NCI-H2227 (cell line): ENCODE results near the gene ANKRD11.

Source experiments
- DNase-seq: peaks from one replicate; lab custom pipeline; 2025; ENCODE audit not compliant: unreplicated experiment; lab: John Stamatoyannopoulos, UW

ANKRD11 gene

DNA sequence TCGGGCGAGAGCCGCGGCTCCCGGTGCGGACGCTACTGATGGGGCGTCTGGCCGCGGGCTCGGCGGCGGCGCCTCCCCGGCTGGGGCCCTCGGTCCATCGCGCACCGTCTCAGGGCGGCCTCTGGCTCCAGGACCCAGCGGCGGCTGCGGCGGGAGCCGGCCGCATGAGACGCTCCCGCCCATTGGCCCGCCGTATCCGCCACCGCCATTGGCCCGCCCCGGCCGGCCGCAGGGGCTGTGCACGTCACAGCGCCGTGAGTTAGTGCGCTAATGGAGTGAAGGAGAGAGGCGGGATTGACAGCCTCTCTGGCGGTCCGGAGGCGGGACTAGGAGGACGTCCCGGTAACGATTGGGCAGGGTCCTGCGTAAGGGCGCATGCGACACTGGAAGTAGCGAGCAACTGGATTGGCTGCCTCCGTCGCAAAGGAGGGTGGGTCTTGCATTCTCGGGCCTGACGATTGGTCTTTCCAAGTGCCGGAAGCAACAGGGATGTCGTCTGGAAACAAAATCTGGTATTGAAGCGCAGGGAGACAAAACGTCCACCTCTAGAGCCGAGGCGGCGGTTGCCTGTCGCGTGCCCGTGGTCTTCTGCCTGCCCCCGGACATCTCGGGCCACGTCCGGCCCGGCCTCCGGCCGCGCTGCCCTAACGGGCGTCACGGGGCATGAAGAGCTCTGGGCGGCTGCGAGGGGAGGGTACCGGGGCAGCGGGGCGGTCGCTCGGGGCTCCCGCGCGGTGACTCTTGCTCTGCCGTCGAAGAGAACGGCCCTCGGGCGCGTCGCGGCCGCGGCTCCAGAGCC is at the start of gene ANKRD11:
ANKRD11 (minus strand) TSS at position 123 of the 799 bp plus-strand sequence. CDS start 173,542 bp downstream, outside the sequence.
- DNase-seq = peak; percentile 97

DNA sequence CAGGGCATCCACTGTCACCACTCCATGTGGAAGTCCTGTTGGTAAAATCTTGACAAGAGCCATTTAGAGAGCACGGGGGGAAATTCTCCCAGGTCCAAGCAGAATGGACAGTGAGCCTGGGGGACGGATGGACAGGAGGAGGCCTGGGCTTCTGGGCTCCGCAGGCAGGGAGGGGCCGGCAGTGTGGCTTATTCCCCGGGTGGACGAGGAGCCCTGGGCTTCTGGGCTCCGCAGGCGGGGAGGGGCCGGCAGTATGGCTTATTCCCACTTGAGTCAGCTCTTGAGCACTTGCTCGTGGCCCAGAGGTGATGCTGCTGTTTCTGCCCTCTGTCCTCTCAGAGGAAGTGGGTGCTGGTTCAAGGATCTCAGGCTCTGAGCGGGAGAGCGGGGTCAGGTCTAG is 47.9 kb upstream of the ANKRD11 start:
- no peak for DNase-seq

DNA sequence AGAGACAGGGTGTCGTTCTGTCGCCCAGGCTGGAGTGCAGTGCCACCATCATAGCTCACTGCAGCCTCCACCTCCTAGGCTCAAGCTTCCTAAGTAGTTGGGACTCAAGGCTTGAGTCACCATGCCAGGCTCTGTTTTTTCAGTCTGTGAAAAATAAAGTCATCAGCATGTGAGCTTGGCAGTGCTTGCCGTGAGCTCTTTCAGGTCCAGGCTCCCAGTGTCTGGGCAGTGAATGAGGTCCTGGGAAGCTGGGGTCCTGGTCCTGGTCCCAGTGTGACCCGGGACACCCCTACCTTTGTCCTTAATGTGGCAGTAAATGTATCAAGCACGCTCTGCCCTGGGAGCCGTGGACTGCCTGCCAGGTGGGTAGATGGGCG is 47.2 kb upstream of the ANKRD11 start:
- DNase-seq = no peak

DNA sequence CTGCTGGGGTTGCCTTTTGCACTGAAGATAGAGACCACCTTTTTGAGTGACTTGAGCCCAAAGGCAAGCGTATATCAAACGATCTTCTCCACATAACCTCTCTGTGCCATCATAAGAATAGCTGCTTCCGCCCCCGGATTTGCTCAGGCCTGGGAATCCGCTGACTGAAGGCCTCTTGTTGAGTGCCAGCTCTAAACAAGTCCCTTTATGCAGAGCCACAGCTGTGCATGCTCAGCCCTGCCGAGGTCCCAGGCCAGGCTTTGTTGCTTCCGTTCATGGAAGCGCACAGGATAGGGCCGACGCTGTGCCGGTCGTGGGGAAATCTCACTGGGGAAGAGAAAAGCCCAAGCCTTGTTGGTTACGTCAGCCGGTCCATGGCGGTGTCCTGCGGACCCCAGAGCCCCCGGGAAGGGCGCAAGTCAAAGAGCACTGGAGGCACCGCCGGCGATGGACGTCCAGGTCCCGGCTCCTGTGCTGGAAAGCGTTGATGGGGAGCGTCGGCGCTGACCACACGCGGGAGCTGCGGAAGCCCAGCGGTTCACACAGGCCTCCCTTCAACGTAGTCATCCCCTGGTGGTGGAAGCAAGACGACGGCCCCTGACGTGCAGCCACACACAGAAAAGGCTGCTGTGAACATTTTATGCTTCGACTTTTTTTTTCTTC is 46.7 kb upstream of the ANKRD11 start:
- DNase-seq = no peak

DNA sequence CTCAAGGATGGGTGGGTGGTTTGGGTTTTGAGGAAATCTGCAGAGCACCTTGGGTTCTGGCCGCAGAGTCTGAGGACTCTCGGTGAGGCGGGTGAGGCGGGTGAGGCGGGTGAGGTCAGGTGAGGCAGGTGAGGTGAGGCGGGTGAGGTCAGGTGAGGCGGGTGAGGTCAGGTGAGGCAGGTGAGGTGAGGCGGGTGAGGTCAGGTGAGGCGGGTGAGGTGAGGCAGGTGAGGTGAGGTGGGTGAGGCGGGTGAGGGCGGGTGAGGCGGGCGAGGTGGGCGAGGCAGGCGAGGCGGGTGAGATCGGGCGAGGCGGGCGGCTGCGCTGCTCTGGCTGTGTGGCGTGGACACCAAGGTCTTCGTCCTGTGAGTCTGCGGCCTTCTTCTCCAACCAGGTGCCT is 46.0 kb upstream of the ANKRD11 start:
- no peak for DNase-seq

DNA sequence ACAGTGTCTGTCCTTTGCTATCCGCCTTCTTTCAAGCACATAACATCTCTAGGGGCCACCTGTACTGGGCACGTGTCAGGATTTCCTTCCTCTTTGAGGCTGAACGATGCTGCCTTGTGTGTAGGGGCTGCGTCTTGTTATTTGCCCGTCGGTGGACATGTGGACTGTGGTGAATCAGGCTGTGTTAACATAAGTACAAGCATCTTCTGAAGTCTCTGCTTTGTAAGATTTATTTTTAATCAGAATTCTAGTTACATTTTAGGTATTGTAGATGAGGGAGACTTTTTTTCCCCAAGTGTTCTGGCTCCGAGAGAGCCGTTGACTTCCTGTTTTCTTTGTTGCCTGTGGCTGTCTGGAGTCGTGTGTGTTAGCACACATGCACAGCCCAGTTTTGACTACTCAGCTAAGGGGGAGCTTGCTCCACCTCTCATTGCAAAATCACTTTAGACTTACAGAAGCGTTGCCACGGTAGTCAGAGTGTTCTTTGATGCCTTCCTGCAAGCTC is 43.9 kb upstream of the ANKRD11 start:
- no peak for DNase-seq

DNA sequence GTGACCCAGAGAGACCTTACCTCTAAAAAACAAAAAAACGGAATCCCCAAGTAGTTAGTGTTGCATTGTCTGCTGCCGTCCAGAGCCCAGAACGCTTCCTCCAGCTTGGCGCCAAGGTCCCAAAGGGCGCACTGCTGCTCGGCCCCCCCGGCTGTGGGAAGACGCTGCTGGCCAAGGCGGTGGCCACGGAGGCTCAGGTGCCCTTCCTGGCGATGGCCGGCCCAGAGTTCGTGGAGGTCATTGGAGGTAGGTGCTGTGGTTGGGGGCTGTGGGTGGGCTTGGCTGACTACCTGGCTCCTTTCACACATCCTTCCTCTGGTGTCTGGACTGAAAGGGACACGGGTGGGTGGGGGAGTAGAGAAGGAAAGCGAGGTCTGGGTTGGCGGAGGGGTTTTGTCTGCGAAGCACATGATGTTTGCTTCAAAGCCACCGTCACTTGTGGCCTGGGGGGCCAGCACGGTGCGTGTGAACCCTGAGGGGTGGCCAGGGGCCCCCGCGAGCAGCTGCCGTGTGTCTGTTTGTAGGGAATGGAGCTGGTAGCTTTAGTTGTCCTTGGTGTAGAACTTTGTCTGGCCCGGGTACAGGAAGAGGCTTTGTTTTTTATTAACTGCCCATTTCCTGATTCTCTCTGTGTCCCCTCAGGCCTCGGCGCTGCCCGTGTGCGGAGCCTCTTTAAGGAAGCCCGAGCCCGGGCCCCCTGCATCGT is 41.6 kb upstream of the ANKRD11 start:
- no peak for DNase-seq

DNA sequence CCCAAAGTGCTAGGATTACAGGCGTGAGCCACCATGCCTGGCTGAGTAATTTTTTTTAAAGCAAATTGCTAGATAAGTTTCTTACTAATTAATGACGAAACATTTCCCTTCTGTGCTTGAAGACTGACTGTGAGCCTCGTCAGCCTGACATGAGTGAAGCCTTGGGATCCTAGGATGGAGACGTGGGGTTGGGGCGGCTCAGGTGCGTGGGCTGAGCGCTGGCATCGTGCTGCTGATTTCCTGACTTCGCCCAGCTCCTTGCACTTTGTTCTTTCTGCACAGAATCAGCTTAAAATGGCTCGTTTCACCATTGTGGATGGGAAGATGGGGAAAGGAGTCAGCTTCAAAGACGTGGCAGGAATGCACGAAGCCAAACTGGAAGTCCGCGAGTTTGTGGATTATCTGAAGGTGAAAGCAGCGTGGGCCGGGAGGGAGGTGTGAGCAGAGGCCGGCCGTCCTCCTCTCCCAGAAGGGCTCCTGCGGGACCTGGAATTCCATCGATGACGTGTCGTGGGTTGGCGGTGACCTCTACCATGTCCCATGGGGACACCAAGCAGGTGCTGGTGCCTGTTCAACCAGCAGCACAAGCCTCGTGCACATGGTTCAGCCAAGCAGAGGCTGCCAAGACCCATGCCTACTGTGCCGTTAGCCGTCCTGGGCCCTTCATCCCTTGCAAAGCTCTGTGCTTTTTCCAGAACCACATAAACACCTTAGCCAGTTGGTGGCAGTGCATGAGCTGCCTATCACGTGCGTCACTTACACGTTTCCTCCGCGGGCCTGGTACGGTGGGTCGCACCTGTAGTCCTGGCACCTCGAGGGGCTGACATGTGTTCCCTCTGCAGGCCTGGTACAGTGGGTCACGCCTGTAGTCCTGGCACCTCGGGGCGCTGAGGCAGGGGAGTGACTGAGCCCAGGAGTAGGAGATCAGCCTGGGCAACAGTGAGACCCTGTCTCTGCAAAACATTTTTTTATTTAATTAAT is 40.3 kb upstream of the ANKRD11 start:
- no peak for DNase-seq

DNA sequence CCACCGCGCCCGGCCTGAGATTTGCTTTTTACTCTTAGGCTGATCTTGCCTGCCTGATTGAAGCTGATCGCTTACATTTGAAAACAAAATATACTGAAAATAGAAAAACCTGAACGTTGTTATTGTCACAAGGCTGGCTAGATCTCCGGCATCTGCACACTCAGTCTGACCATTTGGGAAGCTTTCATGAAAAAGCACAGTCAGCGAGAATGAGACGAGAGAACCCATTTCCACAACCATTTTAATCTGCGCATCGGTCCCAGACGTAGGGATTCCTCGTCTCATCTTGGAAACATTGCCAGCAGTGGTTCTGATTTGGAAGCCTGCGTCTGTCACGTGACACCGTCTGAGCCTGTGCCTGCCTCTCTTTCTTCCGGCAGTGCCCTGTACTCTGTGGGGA is 38.7 kb upstream of the ANKRD11 start:
- DNase-seq = no peak

DNA sequence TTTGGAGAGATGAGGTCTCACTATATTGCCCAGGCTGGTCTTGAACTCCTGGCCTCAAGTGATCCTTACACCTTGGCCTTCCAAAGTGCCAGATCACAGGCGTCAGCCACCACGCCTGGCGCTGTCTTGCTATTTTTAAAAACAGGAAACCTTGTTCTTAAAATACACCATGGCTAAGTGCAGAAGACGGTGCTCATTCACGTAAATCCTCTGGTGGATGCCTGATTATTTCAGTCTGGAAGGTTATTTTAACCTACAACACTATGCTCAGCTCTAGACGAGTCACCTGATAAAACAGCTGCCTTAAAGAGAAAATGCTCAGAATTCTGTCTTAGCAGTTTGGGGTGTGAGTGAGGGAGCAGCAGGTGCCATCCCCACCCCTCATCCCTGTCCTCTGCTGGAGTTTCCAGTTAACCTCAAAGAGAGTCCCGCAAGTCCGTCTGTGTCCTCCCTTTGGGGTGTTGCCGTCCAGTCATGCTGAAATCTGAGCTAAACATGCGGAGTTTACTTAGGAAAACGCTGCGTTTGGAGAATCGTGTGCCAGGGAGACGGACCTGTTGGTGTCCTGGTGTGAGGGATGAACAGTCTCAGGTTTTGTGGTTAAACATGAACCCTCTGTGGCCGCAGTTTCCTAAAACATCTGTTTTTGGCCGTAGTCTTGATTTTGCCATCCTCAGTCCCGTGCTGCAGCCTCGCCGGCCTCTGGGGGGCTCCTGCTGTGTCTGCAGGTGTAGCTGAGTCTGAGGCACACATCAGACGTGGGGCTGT is 35.0 kb upstream of the ANKRD11 start:
- no peak for DNase-seq

DNA sequence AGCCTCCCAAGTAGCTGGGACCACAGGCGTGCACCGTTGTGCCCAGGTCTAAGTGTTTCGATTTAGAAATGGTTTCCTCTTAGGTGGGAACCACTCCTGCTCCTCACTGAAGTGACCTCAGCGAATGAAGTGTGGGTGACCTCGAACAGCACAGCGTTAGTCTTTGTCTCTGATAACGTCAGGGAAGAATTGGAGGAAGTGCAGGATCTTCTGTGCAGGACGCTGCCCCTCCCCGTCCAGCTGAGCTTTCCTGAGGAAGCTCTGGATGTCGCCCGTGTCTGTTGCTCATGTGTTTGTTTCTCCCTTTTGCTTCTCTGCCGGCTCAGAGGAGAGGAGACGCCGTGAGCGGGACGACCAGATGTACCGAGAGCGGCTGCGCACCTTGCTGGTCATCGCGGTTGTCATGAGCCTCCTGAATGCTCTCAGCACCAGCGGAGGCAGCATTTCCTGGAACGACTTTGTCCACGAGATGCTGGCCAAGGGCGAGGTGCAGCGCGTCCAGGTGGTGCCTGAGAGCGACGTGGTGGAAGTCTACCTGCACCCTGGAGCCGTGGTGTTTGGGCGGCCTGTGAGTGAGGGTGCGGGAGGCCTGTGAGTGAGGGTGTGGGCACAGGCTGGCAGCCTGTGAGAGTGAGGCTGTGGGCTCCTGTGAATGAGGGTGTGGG is 33.5 kb upstream of the ANKRD11 start:
- DNase-seq = no peak

DNA sequence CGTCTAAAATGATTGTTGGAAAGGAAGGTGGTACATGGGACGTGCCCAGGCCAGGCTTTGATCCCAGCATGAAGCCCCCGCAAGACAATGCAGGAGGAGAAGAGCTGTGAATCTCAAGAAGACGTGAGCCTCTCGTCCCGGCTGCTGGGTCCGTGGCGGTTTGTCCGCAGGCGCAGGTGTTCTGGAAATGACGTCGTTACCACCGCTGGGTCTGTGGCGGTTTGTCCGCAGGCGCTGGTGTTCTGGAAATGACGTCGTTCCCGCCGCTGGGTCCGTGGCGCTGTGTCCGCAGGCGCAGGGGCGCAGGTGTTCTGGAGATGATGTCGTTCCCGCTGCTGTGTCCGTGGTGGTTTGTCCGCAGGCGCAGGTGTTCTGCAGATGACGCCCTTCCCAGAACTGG is 31.9 kb upstream of the ANKRD11 start:
- DNase-seq = no peak

DNA sequence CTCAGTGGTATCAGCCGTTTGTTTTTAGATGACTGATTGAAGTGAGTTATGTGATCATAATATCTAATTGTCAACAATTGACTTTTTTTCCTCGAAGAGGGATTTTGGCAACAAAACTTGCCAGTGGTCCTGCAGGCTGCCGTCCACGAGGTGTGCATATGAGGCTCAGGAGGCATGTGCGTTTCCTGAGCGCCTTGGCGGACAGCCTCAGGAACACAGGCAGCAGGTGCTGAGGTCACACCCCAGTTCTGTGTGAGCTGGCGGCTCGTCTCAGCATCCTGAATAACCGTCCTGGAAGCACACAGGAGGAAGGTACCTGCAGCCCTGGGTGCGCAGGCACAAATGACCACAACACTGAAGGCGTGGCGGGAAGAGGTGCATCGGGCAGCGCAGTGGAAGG is 29.5 kb upstream of the ANKRD11 start:
- no peak for DNase-seq

DNA sequence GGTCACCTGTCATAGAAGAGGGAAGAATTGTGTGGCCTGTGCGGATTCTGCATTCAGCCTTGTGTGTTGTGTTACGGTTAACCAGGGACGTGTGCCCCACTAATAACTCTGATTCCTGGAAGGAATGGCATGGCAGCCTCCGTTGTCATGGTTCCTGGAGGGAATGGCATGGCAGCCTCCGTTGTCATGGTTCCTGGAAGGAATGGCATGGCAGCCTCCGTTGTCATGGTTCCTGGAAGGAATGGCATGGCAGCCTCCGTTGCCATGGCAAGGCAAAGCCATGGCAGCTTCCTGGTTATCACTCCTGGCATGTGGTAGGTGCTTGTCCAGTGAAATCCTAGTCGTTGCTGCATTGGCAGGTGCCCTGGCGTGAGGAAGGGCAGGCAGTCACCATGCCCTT is 26.8 kb upstream of the ANKRD11 start:
- no peak for DNase-seq

DNA sequence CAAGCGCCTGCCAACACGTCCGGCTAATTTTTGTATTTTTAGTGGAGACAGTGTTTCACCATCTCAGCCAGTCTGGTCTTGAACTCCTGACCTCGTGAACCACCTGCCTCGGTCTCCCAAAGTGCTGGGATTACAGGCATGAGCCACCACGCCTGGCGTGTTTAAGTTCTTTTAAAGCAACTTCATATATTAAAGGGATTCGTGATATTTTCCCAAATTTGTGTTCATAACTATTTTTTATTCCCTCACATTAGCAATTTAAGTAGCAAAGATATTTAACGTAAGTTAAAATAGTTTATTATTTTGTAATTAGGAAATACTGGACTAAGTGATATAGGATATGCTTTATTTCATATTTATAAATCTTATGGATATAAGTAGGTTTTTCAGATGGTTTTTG is 22.1 kb upstream of the ANKRD11 start:
- no peak for DNase-seq

DNA sequence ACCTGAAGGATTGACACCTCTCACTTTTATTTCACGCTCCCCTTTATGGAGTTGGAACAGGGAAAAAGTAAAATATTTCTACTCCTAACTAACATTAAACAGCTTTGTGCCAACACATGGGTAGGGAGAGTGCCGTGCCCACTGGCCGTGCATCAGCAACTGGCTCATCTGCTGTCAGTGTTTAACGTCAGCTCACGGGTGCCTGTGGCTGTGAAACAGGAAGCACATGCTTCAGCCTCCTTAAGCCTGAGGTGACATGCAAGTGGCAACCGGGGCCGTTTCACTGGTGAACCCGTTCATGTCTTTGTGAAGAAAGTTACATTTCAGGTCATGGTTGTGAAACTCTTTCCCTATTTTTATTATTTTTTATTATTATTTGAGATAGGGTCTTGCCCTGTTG is 21.0 kb upstream of the ANKRD11 start:
- no peak for DNase-seq

DNA sequence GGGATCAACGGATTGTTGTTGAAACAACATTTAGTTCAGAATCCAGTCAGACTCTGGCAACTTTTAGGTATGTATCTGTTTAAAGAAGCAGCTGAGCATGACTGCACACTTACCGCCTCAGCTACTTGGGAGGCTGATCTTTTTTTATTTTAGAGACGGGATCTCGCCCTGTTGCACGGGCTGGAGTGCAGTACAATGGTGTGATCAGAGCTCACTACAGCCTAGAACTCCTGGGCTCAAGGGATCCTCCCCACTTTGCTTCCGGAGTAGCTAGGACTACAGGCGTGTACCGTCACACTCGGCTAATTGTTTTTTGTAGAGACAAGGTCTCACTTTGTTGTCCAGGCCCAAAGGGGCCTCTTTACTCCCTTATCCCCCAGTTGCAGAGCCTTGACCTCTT is 20.2 kb upstream of the ANKRD11 start:
- DNase-seq = no peak

DNA sequence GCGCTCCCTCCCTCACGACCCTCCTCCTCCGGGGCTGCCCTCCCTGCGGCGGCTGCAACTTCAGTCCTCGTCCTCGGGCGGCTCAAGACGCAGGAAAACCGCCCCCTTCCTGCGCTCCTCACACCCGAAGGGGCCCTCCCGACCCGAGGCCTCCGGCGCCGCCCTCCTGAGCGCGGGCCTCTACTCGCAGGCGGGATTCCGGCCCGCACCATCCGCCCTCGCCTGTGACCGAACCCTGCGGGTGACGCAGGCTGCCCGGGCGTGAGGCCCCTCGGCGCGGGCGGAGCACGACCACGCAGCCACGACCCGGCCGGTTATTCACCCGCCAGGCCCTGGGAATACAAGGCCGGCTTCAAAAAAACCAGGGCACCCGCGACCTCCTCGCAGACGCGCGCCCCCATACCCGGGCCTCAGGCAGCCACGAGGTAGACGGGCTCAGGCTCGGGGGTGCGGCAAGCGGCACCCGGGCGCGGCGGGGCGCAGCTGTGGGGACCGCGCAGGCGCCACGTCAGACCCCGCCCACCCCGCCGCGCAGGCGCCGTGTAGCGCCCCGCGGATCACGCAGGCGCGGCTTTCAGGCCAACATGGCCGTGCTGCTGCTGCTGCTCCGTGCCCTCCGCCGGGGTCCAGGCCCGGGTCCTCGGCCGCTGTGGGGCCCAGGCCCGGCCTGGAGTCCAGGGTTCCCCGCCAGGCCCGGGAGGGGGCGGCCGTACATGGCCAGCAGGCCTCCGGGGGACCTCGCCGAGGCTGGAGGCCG is 17.7 kb upstream of the ANKRD11 start, which contains the start of gene SPG7:
SPG7 (plus strand) TSS at position 570 of the 757 bp plus-strand sequence; CDS start at position 585, 15 bp downstream.
- DNase-seq = peak; percentile 88
